Measurements from ENCODE around the gene RBM33. TPM values are rescaled to one million over a fixed set of nuclear protein-coding genes. Genes with fewer than 3 reads are reported as not detected.

RBM33 gene
- total RNA-seq, 1 donor from 2014 or later, result 50.5 TPM

DNA sequence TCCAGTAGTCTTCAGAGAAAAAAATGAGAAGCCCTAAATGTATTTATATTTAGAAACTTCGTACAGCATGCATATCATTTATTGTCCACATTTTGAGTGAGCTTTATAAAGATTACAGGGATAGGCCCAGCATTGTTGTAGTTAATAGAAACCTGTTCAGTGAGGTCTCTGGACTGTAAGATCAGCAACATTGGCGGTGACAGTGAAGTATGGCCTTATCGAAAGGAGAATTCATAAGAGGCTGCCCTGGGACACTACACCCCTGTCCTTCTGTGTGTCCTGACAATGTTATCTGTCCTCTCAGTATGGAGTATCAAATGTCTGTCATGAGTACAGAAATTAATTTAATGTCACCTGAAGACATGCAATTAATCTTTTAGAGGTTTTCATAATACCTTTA is 110.6 kb downstream of the RBM33 start:
- Mint-ChIP-seq H3K9me3 (ENCODE audit: unreplicated experiment) (peaks cover 2% of the 10 kb centered on the region), H3K27ac (ENCODE audit: unreplicated experiment) (no peak overlapping the region), H3K4me3 (ENCODE audit: unreplicated experiment) (no peak overlapping the region), H3K36me3 (ENCODE audit: low read depth, unreplicated experiment) (peaks cover 5% of the 10 kb centered on the region), H3K27me3 (ENCODE audit: low read depth, unreplicated experiment) (no peaks in the 10 kb centered on the region), H3K4me1 (ENCODE audit: low read depth, unreplicated experiment) (peaks cover 5% of the 10 kb centered on the region)
- Histone ChIP-seq H3K4me1 (ENCODE audit: insufficient read depth, low read length) (no peaks in the 10 kb centered on the region), H3K9ac (ENCODE audit: low read length) (no peak overlapping the region), H3K4me3 (ENCODE audit: insufficient read depth, low read depth, low read length) (no peak overlapping the region), H3K36me3 (ENCODE audit: insufficient read depth, low read length) (no peaks in the 10 kb centered on the region), H3K27me3 (ENCODE audit: insufficient read depth, low read length) (no peaks in the 10 kb centered on the region), H3K27ac (ENCODE audit: low read depth, low read length) (no peak overlapping the region), H2AFZ (ENCODE audit: low read depth, low read length) (no peak overlapping the region), H3K4me2 (ENCODE audit: low read length) (no peak overlapping the region), H4K20me1 (ENCODE audit: insufficient read depth, low read length) (peaks cover 85% of the 10 kb centered on the region), H3K79me2 (ENCODE audit: insufficient read depth, low read length) (peaks cover 90% of the 10 kb centered on the region), H3K9me3 (ENCODE audit: insufficient read depth, low read depth, low read length) (no peaks in the 10 kb centered on the region)
- no peak for FAIRE-seq
- no peak for DNase-seq (ENCODE audit: low read depth)
- TF ChIP-seq, protein P1, sequence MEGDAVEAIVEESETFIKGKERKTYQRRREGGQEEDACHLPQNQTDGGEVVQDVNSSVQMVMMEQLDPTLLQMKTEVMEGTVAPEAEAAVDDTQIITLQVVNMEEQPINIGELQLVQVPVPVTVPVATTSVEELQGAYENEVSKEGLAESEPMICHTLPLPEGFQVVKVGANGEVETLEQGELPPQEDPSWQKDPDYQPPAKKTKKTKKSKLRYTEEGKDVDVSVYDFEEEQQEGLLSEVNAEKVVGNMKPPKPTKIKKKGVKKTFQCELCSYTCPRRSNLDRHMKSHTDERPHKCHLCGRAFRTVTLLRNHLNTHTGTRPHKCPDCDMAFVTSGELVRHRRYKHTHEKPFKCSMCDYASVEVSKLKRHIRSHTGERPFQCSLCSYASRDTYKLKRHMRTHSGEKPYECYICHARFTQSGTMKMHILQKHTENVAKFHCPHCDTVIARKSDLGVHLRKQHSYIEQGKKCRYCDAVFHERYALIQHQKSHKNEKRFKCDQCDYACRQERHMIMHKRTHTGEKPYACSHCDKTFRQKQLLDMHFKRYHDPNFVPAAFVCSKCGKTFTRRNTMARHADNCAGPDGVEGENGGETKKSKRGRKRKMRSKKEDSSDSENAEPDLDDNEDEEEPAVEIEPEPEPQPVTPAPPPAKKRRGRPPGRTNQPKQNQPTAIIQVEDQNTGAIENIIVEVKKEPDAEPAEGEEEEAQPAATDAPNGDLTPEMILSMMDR (IDR thresholded peaks at IDR 0.05; ENCODE audit: insufficient read depth, low read depth, low read length), result no peak
- TF ChIP-seq EZH2 (IDR thresholded peaks at IDR 0.05; ENCODE audit: insufficient read depth, low read length), result no peak

DNA sequence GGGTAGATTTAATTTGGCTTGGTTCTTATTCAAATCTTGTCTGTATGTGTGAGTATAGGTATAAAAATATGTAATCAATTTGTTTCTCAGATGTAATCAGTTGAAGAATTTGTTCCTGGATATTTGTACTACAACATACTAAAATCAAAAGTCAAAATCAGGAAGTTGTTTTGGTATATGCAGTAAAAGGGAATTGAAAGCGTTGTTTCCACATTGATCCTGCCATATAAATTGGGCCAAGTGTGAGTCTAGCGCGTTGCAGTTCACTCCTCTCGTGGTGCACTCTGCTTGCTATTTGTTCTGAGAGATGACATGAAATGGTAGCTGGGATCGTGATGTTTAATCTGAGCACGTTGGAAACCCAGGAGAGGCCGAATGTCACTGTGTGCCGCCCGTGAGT is 111.9 kb downstream of the RBM33 start:
- Mint-ChIP-seq H3K27ac (ENCODE audit: unreplicated experiment) (no peak overlapping the region), H3K27me3 (ENCODE audit: low read depth, unreplicated experiment) (no peaks in the 10 kb centered on the region), H3K4me3 (ENCODE audit: unreplicated experiment) (no peak overlapping the region), H3K36me3 (ENCODE audit: low read depth, unreplicated experiment) (peaks cover 12% of the 10 kb centered on the region), H3K9me3 (ENCODE audit: unreplicated experiment) (peaks cover 2% of the 10 kb centered on the region), H3K4me1 (ENCODE audit: low read depth, unreplicated experiment) (peaks cover 5% of the 10 kb centered on the region)
- peaks cover 85% of the 10 kb centered on the region for H4K20me1 ChIP-seq (ENCODE audit: insufficient read depth, low read length)
- TF ChIP-seq, protein P1 (IDR thresholded peaks at IDR 0.05; ENCODE audit: insufficient read depth, low read depth, low read length), result no peak
- TF ChIP-seq EZH2 (IDR thresholded peaks at IDR 0.05; ENCODE audit: insufficient read depth, low read length), result no peak
- no peak overlapping the region for H3K27ac ChIP-seq (ENCODE audit: low read depth, low read length)
- DNase-seq (ENCODE audit: low read depth), result no peak
- H3K27me3 ChIP-seq (ENCODE audit: insufficient read depth, low read length), result no peaks in the 10 kb centered on the region
- H3K4me2 ChIP-seq (ENCODE audit: low read length), result no peak overlapping the region
- no peaks in the 10 kb centered on the region for H3K36me3 ChIP-seq (ENCODE audit: insufficient read depth, low read length)
- no peak overlapping the region for H3K9ac ChIP-seq (ENCODE audit: low read length)
- H3K4me3 ChIP-seq (ENCODE audit: insufficient read depth, low read depth, low read length), result no peak overlapping the region
- no peak for FAIRE-seq
- peaks cover 91% of the 10 kb centered on the region for H3K79me2 ChIP-seq (ENCODE audit: insufficient read depth, low read length)
- H3K9me3 ChIP-seq (ENCODE audit: insufficient read depth, low read depth, low read length), result no peaks in the 10 kb centered on the region
- H2AFZ ChIP-seq (ENCODE audit: low read depth, low read length), result no peak overlapping the region
- H3K4me1 ChIP-seq (ENCODE audit: insufficient read depth, low read length), result no peaks in the 10 kb centered on the region

DNA sequence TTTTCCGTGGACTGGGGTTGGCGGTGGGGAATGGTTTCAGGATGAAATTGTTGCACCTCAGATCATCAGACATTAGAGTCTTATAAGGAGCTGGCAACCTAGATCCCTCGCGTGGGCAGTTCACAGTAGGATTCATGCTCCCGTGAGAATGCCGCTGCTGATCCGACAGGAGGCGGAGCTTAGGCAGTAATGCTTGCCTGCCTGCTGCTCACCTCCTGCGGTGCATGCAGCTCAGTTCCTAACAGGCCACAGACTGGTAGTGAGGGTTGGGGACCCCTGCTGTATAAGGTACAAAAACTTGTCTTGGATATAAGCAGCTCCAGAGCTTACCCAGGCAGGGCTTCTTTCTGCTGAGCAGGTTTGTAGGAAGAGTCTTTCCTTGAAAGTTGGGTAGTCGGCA is 113.9 kb downstream of the RBM33 start:
- H3K27me3 Mint-ChIP-seq (ENCODE audit: low read depth, unreplicated experiment), result no peaks in the 10 kb centered on the region
- H3K27me3 ChIP-seq (ENCODE audit: insufficient read depth, low read length), result no peaks in the 10 kb centered on the region
- no peak overlapping the region for H2AFZ ChIP-seq (ENCODE audit: low read depth, low read length)
- H3K4me1 Mint-ChIP-seq (ENCODE audit: low read depth, unreplicated experiment), result peaks cover 3% of the 10 kb centered on the region
- FAIRE-seq, result no peak
- no peaks in the 10 kb centered on the region for H3K9me3 ChIP-seq (ENCODE audit: insufficient read depth, low read depth, low read length)
- no peak overlapping the region for H3K27ac ChIP-seq (ENCODE audit: low read depth, low read length)
- H3K4me3 ChIP-seq (ENCODE audit: insufficient read depth, low read depth, low read length), result no peak overlapping the region
- H3K9ac ChIP-seq (ENCODE audit: low read length), result no peak overlapping the region
- no peaks in the 10 kb centered on the region for H3K4me1 ChIP-seq (ENCODE audit: insufficient read depth, low read length)
- H3K9me3 Mint-ChIP-seq (ENCODE audit: unreplicated experiment), result peaks cover 2% of the 10 kb centered on the region
- no peak overlapping the region for H3K4me2 ChIP-seq (ENCODE audit: low read length)
- no peak overlapping the region for H3K27ac Mint-ChIP-seq (ENCODE audit: unreplicated experiment)
- H3K36me3 ChIP-seq (ENCODE audit: insufficient read depth, low read length), result no peaks in the 10 kb centered on the region
- peaks cover 90% of the 10 kb centered on the region for H3K79me2 ChIP-seq (ENCODE audit: insufficient read depth, low read length)
- peaks cover 85% of the 10 kb centered on the region for H4K20me1 ChIP-seq (ENCODE audit: insufficient read depth, low read length)
- TF ChIP-seq, protein P1 (IDR thresholded peaks at IDR 0.05; ENCODE audit: insufficient read depth, low read depth, low read length), result no peak
- no peak for TF ChIP-seq EZH2 (IDR thresholded peaks at IDR 0.05; ENCODE audit: insufficient read depth, low read length)
- no peak for DNase-seq (ENCODE audit: low read depth)
- peaks cover 15% of the 10 kb centered on the region for H3K36me3 Mint-ChIP-seq (ENCODE audit: low read depth, unreplicated experiment)
- no peak overlapping the region for H3K4me3 Mint-ChIP-seq (ENCODE audit: unreplicated experiment)
